NCI-H2196 (cell line): ENCODE measurements around the gene SORBS1.

Experiments used
- DNase-seq: peaks from one replicate; lab custom pipeline; 2025; ENCODE audit not compliant: unreplicated experiment; lab: John Stamatoyannopoulos, UW

SORBS1 gene

GRCh38 chr10:95279042-95279820 is 281.9 kb downstream of the SORBS1 start:
- no peak for DNase-seq

GRCh38 chr10:95278061-95278988 is 282.8 kb downstream of the SORBS1 start:
- DNase-seq: no peak

- no peak for DNase-seq
These were observed 283.6 kb downstream of the SORBS1 start for GRCh38 chr10:95277614-95278013.

GRCh38 chr10:95277201-95277570 is 284.0 kb downstream of the SORBS1 start:
- no peak for DNase-seq

GRCh38 chr10:95276367-95277200 is 284.6 kb downstream of the SORBS1 start:
- DNase-seq: no peak

GRCh38 chr10:95275726-95276366 is 285.3 kb downstream of the SORBS1 start:
- DNase-seq: no peak

- DNase-seq: no peak
These were observed 287.5 kb downstream of the SORBS1 start for GRCh38 chr10:95273393-95274312.

- DNase-seq: no peak
These were observed 292.7 kb downstream of the SORBS1 start for GRCh38 chr10:95268438-95268837.

GRCh38 chr10:95267251-95267650 is 293.9 kb downstream of the SORBS1 start:
- no peak for DNase-seq

- peak; percentile 65 for DNase-seq
These were observed 294.5 kb downstream of the SORBS1 start for GRCh38 chr10:95266674-95267095.

GRCh38 chr10:95265572-95265971 is 295.6 kb downstream of the SORBS1 start:
- DNase-seq: no peak

- DNase-seq: peak; percentile 13
These were observed 296.7 kb downstream of the SORBS1 start for GRCh38 chr10:95264227-95265051.

- no peak for DNase-seq
These were observed 297.3 kb downstream of the SORBS1 start for GRCh38 chr10:95263864-95264226.

GRCh38 chr10:95262763-95263518 is 298.2 kb downstream of the SORBS1 start:
- no peak for DNase-seq

- no peak for DNase-seq
These were observed 299.2 kb downstream of the SORBS1 start for GRCh38 chr10:95261926-95262325.
